ENCODE results near the gene DUSP9.

GRCh38 chrX:153650959-153651358 lies 4.0 kb downstream of the DUSP9 start:
- TF ChIP-seq EZH2 (IDR thresholded peaks at IDR 0.05) = no peak
- TF ChIP-seq, protein P1, sequence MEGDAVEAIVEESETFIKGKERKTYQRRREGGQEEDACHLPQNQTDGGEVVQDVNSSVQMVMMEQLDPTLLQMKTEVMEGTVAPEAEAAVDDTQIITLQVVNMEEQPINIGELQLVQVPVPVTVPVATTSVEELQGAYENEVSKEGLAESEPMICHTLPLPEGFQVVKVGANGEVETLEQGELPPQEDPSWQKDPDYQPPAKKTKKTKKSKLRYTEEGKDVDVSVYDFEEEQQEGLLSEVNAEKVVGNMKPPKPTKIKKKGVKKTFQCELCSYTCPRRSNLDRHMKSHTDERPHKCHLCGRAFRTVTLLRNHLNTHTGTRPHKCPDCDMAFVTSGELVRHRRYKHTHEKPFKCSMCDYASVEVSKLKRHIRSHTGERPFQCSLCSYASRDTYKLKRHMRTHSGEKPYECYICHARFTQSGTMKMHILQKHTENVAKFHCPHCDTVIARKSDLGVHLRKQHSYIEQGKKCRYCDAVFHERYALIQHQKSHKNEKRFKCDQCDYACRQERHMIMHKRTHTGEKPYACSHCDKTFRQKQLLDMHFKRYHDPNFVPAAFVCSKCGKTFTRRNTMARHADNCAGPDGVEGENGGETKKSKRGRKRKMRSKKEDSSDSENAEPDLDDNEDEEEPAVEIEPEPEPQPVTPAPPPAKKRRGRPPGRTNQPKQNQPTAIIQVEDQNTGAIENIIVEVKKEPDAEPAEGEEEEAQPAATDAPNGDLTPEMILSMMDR (IDR thresholded peaks at IDR 0.05) = no peak
